ENCODE data around the gene PCSK7.

GRCh38 chr11:117202386-117203068 is 29.3 kb downstream of the PCSK7 start:
- TF ChIP-seq CTCF (IDR thresholded peaks at IDR 0.05; ENCODE audit: borderline replicate concordance, extremely low read depth, low read length, poor library complexity, severe bottlenecking), result no peak
- TF ChIP-seq EZH2 (IDR thresholded peaks at IDR 0.05; ENCODE audit: borderline replicate concordance, low read depth, low read length, severe bottlenecking), result no peak

All from DND-41 (cell line).